Right kidney (tissue), 9 donors: ENCODE results near the gene ACSS2.

Experiments
- DNase-seq: peaks from one replicate; pipeline ENCODE4 v3.0.0-alpha.2; 2016
- long read RNA-seq, 8 donors: transcript quantifications; one replicate each; lab custom pipeline, GENCODE V29; 2026

Gene ACSS2
- long read RNA-seq, donor 1, partial matches to known transcripts: 0 of 2 reads
- long read RNA-seq, donor 1, other reads (novel, unspliced or antisense): 0 of 2 reads
- long read RNA-seq, donor 2, partial matches to known transcripts: 0 of 3 reads
- long read RNA-seq, donor 2, other reads (novel, unspliced or antisense): 0 of 3 reads
- long read RNA-seq, donor 3, partial matches to known transcripts: 5 of 6 reads
- long read RNA-seq, donor 3, other reads (novel, unspliced or antisense): 0 of 6 reads
- long read RNA-seq, donor 4, partial matches to known transcripts: 8 of 10 reads
- long read RNA-seq, donor 4, other reads (novel, unspliced or antisense): 0 of 10 reads
- long read RNA-seq, donor 5, partial matches to known transcripts: 5 of 6 reads
- long read RNA-seq, donor 5, other reads (novel, unspliced or antisense): 0 of 6 reads
- long read RNA-seq, donor 6, partial matches to known transcripts: 5 of 13 reads
- long read RNA-seq, donor 6, other reads (novel, unspliced or antisense): 6 of 13 reads
- long read RNA-seq, donor 7, partial matches to known transcripts: 7 of 8 reads
- long read RNA-seq, donor 7, other reads (novel, unspliced or antisense): 0 of 8 reads
- long read RNA-seq, donor 8, partial matches to known transcripts: 0 of 5 reads
- long read RNA-seq, donor 8, other reads (novel, unspliced or antisense): 0 of 5 reads

- DNase-seq: peak; percentile 94
These were observed at the start of gene ACSS2 for GRCh38 chr20:34876406-34877282. TSS of gene ACSS2 (plus strand) at chr20:34876612. CDS start at chr20:34876646, 34 bp downstream.

- no peak for DNase-seq
These were observed 47.2 kb upstream of the ACSS2 start for GRCh38 chr20:34829191-34829590.

- DNase-seq: no peak
These were observed 44.5 kb upstream of the ACSS2 start for GRCh38 chr20:34831936-34832335.

- DNase-seq: no peak
These were observed 41.9 kb upstream of the ACSS2 start for GRCh38 chr20:34834459-34834893.

GRCh38 chr20:34842143-34842542, 34.3 kb upstream of the ACSS2 start:
- DNase-seq: no peak

GRCh38 chr20:34843421-34843820, 33.0 kb upstream of the ACSS2 start:
- no peak for DNase-seq

GRCh38 chr20:34848597-34848996, 27.8 kb upstream of the ACSS2 start:
- DNase-seq: no peak

- no peak for DNase-seq
These were observed 26.6 kb upstream of the ACSS2 start for GRCh38 chr20:34849778-34850177.

GRCh38 chr20:34850969-34851368, 25.4 kb upstream of the ACSS2 start:
- no peak for DNase-seq

GRCh38 chr20:34852298-34852697, 24.1 kb upstream of the ACSS2 start:
- DNase-seq: no peak

- DNase-seq: no peak
These were observed 17.0 kb upstream of the ACSS2 start for GRCh38 chr20:34859367-34859766.

GRCh38 chr20:34859826-34860545, 16.4 kb upstream of the ACSS2 start:
- DNase-seq: no peak

- DNase-seq: no peak
These were observed 14.9 kb upstream of the ACSS2 start for GRCh38 chr20:34861386-34862084.

- peak; percentile 3 for DNase-seq
These were observed 13.7 kb upstream of the ACSS2 start for GRCh38 chr20:34862724-34863123.

- peak; percentile 13 for DNase-seq
These were observed 12.9 kb upstream of the ACSS2 start for GRCh38 chr20:34863421-34863965.

GRCh38 chr20:34864216-34864615, 12.2 kb upstream of the ACSS2 start:
- DNase-seq: no peak

- DNase-seq: no peak
These were observed 5.0 kb upstream of the ACSS2 start for GRCh38 chr20:34871320-34871926.

- no peak for DNase-seq
These were observed 4.3 kb upstream of the ACSS2 start for GRCh38 chr20:34871966-34872621.

GRCh38 chr20:34872622-34873224, 3.7 kb upstream of the ACSS2 start, which contains the start of gene GGT7:
TSS of gene GGT7 (minus strand) at chr20:34872856. CDS start at chr20:34872815, 41 bp downstream.
- peak; percentile 72 for DNase-seq
